NCI-H2171 treated with DMSO at 0.1 percent for 48 hours (cell line): ENCODE measurements around the gene PTPRH.
A peak's percentile ranks its signal among the peaks of the same experiment; 100 is the strongest.
"Not testable (repeated sequence)": the region's sequence is repeated elsewhere in the genome, so short reads cannot be mapped to it uniquely, and the experiment has no call there.

Experiments used
- DNase-seq: peaks from one replicate; lab custom pipeline; 2025; lab: John Stamatoyannopoulos, UW

The PTPRH gene

GRCh38 chr19:55179606-55180484 lies 29.5 kb downstream of the PTPRH start, which contains the start of gene SYT5:
Gene SYT5 (minus strand): TSS chr19:55180289. CDS start chr19:55179041, 1,248 bp downstream.
- DNase-seq, result peak; percentile 33

GRCh38 chr19:55178781-55179599 lies 30.3 kb downstream of the PTPRH start:
- DNase-seq, result peak; percentile 91

GRCh38 chr19:55176076-55176475 lies 33.2 kb downstream of the PTPRH start:
- DNase-seq, result no peak

DNA sequence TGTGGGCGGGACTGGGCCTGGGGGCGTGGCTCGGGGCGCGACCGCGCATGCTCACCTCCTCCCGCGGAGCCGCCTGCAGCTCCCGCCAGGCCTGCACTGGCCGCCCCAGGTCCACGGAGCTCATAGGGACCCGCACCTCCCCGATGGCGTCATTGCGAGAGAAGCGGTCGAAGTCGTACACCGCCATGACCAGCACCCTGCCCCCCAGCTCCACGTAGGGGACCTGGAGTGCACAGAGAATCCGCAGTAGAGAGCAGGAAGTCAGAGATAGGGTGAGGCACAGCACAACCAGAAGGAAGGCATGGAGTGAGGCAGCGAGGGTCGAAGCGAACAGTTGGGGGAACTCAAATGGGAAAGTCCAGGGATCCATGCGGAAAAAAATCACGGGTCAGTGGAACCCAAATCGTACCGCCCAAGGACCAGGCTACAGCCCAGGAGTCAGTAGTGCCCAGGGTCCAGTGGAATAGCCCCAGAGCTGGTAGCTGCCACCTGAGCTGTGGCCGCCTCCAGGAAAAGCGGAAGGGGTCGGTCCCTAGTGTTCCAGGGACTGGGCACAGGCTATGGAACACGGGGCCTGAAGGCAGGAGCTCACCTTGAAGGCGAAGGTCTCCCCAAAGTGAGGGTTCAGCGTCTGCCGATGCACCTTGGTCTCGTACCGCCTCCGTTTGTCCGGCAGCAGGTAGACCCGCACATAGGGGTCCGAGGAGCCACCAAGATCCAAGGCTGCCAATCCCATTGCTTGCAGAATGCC lies 34.0 kb downstream of the PTPRH start:
- no peak for DNase-seq

- DNase-seq, result no peak
Observed at GRCh38 chr19:55174425-55175116, 34.7 kb downstream of the PTPRH start.

GRCh38 chr19:55173714-55174409 lies 35.4 kb downstream of the PTPRH start:
- peak; percentile 55 for DNase-seq

DNA sequence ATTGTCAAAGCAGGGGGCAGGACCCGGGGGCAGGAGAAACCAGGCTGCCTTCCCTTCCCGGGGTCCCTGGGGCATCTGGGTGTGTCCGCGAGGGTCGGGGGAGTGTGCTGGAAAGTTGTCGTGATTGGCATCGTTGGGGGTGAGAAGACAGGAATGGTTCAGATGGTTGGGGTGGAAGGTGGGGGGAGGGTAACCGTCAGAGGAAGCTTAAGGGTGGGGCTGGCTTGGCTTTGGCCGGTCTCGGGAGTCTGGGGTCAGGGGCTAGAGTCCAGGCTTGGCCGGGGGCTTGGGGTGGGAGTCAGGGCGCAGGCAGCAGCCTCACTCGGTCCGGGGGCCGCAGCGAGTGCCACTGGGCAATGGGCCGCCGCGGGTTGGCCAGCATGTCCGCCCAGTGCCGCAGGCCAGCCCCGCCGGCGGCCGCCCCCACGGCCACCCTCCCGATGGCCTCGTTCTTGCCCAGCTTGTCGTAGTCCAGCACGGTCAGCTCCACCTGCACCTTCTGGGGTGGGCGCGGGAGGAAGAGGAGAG lies 36.1 kb downstream of the PTPRH start:
- no peak for DNase-seq

DNA sequence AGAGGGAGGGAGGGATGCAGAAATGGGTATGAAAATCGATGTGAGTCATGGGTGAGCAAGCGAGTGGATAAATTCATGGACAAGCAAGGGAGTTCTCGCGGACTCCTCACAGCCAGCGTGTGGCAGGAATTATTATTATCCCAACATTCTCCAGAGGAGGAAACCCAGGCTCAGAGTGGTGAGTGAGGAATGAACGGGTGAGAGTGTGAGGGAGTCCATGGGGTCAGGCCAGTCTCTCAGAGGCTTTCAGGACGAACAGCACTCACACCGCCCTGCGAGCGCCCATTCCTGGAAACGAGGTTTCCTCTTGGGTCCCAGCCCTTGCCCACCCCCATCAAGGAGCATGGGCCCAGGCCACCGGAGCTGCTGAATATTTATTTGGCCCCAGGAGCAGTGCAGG lies 36.6 kb downstream of the PTPRH start:
- DNase-seq, result no peak

DNA sequence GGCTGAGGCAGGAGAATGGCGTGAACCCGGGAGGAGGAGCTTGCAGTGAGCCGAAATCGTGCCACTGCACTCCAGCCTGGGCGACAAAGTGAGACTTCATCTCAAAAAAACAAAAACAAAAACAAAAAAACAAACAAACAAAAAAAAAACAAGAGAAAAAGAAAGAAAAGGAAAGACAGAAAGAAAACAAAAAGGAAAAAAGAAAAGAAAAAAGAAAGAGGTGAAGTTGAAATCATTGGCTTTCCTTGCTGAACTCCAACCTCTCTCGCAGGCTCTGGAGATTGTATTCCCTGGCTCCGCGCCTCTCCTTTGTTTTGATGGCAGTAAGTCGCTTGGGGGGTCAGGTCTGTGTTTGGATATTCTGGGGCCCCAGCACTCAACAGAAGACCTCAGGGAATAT lies 37.0 kb downstream of the PTPRH start:
- DNase-seq, result not testable (repeated sequence)

GRCh38 chr19:55171440-55171839 lies 37.9 kb downstream of the PTPRH start:
- no peak for DNase-seq

GRCh38 chr19:55169136-55169535 lies 40.2 kb downstream of the PTPRH start:
- no peak for DNase-seq

GRCh38 chr19:55166530-55167268 lies 42.6 kb downstream of the PTPRH start, which contains the start of gene DNAAF3:
Gene DNAAF3 (minus strand): TSS chr19:55166613. CDS start chr19:55166413, 200 bp downstream.
- peak; percentile 97 for DNase-seq

DNA sequence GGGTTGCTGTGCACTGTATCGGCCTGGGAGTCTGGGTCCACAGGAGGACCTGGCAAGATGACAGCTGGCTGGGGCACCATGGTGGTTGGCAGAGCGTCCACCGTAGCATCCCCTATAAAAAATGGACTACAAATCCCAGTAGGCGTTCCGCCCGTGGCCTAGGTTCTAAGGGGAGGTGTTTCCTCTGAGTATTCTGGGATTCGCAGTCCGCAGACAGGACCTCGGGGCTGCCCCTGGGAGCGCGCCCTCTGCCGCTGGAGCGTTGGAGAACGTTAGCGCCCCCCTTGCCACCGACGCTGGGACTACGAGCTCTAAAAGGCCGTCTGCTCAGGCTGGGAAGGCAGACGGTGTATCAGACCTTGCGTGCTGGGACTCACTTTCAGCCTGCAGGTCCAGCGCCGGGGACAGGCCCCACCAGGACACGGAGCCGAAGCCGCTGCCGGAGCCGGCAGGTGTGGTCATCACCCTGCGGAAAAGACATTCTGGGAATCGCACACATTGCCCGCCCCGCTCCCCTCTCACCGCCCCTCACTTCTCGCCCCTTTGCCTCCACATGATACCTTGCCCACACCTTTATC lies 43.3 kb downstream of the PTPRH start:
- DNase-seq, result peak; percentile 86

- DNase-seq, result no peak
Observed at GRCh38 chr19:55161571-55162322, 47.6 kb downstream of the PTPRH start.

DNA sequence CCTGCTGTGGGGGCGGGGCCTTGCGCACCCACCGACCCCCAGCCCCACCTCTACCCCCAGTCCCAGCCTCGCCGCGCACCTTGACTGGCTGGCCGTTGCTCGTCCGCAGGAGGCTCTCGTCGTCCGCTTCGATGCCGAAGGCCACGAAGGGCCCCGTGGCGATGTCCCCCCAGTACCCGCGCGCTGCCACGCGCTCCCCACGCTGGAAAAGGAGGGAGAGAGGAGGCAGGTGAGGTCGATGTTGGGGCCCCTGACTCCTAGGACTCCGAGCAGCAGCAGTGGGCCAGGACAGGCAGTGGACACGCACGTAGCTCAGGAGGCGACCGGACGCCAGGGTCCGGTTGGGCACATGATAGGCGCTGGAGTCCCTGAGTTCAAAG lies 48.3 kb downstream of the PTPRH start:
- no peak for DNase-seq

DNA sequence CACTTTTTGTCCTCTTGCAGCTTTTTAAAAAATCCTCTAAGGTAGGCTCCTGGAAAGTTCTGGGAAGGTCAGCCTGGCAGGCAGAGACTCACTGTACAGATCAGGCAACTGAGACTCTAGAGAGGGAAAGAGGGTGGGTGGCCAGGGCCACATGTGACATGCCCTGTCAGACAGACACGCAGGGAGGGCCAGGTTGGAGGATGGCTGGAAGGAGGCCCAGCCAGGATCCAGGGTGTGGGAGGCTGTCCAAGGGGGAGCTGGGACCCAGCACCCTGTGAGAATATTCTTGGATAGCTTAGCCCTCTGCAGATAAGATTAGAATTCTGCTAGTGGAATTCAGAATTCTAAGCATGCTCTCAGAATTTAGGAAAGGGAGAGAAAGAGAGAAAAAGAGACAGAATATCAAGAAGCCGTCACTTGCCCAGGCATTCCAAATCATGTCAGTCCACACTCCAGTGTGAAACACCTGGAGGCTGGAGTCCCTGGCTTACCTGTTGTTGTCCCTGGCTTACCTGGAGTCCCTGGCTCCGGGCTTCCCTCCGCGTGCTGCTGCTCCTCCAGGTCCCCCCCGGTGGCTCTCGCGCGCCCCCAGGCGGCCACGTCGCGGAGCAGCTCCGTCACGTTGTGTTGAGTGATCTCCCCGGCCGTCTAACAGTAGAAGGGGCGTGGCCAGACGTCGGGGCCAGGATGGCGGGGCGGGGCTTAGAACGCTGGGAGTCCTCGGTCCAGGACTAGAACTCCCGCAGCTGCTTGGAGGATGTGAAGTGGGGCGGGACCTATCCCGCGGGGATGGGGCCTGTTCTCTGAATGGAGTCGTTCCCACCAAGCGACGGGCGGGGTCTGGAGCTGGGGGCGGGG lies 48.9 kb downstream of the PTPRH start:
- DNase-seq, result peak; percentile 93

DNA sequence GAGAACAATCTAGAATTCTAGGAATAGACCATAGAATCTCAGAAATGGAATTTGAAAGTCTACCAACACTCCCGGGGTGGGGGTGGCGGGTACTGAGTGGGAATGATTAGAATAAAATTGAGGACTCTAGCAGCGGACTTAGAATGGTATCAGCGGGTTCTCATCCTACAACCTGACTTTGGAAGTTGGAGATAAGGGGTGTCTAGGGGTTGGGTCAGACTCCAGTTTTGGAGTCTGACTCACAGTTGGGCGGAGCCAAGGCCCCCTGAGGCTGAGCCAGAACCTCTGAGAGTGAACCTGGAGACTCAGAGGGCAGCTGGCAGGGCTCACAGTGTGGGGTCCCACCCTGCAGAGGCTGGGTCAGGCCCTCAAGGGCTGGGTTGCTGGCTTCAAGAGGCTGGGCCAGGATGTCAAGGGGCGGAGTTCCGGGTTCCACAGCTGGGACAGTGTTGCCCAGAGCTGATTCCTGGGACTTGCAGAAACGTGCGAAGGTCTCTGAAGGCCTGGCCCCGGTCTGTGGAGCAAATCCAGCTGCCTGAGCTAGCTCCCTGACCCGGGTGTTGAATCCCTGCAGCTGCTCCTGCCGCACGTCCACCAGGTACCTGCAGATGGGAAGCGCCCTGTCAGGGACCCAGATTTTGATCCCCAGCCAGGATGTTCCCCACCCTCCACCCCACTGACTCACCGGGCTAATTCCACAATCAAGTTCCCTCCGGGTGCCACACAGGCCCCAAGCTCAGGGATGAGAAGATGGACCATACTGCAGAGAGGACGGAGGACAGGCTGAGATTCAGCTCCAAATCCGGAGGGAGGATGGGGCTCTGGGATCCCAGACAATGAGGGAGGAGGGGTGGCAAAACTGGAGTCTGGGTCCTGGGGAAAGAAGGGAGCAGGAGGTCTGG lies 50.2 kb downstream of the PTPRH start:
- DNase-seq, result no peak
